Measurements from ENCODE around the gene CEP95.

Gene CEP95

DNA sequence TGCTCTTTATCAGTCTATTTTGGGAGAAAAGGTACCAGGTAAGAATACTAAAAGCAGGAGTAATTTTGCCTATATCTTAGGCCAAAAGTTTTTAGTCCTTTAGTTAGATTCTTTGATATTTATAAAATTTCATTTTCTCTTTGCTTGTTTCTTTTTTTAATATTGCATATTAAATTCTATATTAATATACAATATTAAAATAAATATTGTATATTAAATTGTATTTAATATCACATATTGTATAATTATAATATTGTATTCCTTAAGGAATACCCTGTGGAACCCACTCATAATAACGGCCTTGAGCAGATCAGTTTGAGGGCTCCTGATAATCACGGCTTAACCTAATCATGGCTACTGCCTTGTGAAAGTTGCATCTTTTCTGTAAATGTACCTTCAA is 1.9 kb downstream of the CEP95 start:
- no peak overlapping the region for H3K9ac ChIP-seq
- H3K79me2 ChIP-seq, result peaks cover 55% of the 10 kb centered on the region
- TF ChIP-seq, protein P1, sequence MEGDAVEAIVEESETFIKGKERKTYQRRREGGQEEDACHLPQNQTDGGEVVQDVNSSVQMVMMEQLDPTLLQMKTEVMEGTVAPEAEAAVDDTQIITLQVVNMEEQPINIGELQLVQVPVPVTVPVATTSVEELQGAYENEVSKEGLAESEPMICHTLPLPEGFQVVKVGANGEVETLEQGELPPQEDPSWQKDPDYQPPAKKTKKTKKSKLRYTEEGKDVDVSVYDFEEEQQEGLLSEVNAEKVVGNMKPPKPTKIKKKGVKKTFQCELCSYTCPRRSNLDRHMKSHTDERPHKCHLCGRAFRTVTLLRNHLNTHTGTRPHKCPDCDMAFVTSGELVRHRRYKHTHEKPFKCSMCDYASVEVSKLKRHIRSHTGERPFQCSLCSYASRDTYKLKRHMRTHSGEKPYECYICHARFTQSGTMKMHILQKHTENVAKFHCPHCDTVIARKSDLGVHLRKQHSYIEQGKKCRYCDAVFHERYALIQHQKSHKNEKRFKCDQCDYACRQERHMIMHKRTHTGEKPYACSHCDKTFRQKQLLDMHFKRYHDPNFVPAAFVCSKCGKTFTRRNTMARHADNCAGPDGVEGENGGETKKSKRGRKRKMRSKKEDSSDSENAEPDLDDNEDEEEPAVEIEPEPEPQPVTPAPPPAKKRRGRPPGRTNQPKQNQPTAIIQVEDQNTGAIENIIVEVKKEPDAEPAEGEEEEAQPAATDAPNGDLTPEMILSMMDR (IDR thresholded peaks at IDR 0.05), result no peak
- no peak overlapping the region for H2AFZ ChIP-seq
- H3K4me2 ChIP-seq (ENCODE audit: low read length), result no peak overlapping the region
- no peaks in the 10 kb centered on the region for H3K27me3 ChIP-seq (ENCODE audit: control insufficient read depth, insufficient read depth, low read length)
- peak overlapping the region; percentile 100 for H3K4me3 ChIP-seq (ENCODE audit: low read depth, low read length)
- H3K9me3 ChIP-seq (ENCODE audit: control insufficient read depth, low read length), result no peaks in the 10 kb centered on the region
- peaks cover 11% of the 10 kb centered on the region for H3K4me1 ChIP-seq
- H3K27ac ChIP-seq, result no peak overlapping the region
- H3K36me3 ChIP-seq (ENCODE audit: control insufficient read depth, insufficient read depth, low read length), result no peaks in the 10 kb centered on the region

DNA sequence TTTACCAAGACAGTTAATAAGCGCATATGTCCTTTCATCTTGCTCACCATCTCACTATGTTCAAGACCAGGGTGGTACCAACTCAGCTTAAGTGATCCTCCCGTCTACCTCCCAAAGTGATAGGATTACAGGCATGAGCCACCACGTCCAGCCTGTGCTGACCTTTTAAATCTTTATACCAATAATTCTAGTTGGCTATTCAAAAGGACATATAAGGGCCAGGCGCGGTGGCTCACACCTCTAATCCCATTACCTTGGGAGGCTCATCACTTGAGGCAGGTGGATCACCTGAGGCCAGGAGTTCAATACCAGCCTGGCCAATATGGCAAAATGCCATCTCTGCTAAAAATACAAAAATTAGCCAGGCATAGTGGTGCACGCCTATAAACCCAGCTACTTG is 2.4 kb downstream of the CEP95 start:
- Histone ChIP-seq H3K9ac (no peak overlapping the region), H3K79me2 (peaks cover 51% of the 10 kb centered on the region), H3K9me3 (ENCODE audit: control insufficient read depth, low read length) (no peaks in the 10 kb centered on the region), H3K36me3 (ENCODE audit: control insufficient read depth, insufficient read depth, low read length) (no peaks in the 10 kb centered on the region), H3K4me1 (peaks cover 6% of the 10 kb centered on the region), H3K4me2 (ENCODE audit: low read length) (no peak overlapping the region), H3K27ac (no peak overlapping the region), H3K27me3 (ENCODE audit: control insufficient read depth, insufficient read depth, low read length) (no peaks in the 10 kb centered on the region), H3K4me3 (ENCODE audit: low read depth, low read length) (no peak overlapping the region), H2AFZ (no peak overlapping the region)
- TF ChIP-seq, protein P1 (IDR thresholded peaks at IDR 0.05), result no peak

DNA sequence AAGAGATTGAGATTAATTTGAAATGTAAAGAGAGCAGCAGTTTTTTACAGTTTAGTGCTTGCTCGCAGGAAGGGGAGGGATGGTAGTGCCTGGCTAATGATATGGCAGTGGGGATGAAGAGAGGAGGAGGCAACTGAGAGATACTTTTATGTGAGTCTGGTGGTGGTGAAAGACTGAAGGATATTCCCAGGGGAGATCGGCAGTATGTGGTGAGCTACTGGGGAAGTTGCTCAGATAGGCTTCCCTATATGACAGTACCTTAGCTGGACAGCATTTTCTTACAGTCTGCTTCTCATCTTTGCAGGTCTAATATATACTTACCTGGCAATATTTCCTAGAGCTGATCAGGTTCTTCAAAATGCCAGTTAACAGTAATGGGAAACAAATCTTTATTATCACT is 8.6 kb downstream of the CEP95 start:
- Histone ChIP-seq H3K36me3 (ENCODE audit: control insufficient read depth, insufficient read depth, low read length) (no peaks in the 10 kb centered on the region), H3K27ac (no peak overlapping the region), H3K9me3 (ENCODE audit: control insufficient read depth, low read length) (no peaks in the 10 kb centered on the region), H3K4me1 (no peaks in the 10 kb centered on the region), H3K4me2 (ENCODE audit: low read length) (no peak overlapping the region), H3K27me3 (ENCODE audit: control insufficient read depth, insufficient read depth, low read length) (no peaks in the 10 kb centered on the region), H3K4me3 (ENCODE audit: low read depth, low read length) (no peak overlapping the region), H2AFZ (no peak overlapping the region), H3K79me2 (peaks cover 27% of the 10 kb centered on the region), H3K9ac (no peak overlapping the region)
- TF ChIP-seq, protein P1 (IDR thresholded peaks at IDR 0.05), result no peak

DNA sequence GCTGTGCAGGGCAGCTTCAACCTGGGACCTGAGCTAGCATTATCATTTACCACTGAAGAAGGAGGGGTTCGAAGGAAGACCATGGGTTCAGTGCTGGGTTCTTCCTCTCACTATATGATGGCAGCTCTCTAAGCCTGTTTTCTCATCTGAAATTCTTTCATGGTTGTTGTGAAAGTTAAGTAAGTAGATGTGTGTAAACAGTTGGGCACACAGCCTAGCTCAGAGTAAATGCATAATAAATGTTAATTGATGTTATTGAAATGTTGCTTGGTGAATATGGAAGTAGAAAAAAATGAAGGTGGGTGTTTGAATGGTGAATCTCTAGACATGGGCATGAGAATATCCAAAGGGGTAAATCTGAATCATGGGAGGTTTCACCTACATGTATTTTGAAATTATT is 9.1 kb downstream of the CEP95 start:
- H3K27me3 ChIP-seq (ENCODE audit: control insufficient read depth, insufficient read depth, low read length), result no peaks in the 10 kb centered on the region
- no peaks in the 10 kb centered on the region for H3K36me3 ChIP-seq (ENCODE audit: control insufficient read depth, insufficient read depth, low read length)

DNA sequence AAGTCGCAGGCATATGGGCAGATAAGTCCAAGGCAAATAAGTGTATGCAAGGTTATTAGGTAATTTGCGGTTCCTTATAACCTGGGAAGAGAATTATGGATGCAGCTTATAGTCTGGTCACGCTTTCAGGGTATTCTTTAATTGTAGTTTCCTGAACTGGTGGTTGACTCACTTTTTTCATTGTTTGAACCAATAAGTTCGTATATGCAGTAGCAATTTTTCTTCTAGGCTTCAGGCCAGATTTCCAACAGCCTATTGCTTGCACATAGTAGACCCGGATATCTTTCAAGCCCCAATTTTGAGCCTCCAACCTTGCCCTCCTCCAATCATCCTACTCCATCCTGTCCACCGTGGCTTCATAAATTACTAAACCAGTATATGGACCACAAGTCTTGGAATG is 12.8 kb downstream of the CEP95 start:
- Histone ChIP-seq H3K36me3 (ENCODE audit: control insufficient read depth, insufficient read depth, low read length) (no peaks in the 10 kb centered on the region), H3K27me3 (ENCODE audit: control insufficient read depth, insufficient read depth, low read length) (no peaks in the 10 kb centered on the region)
- TF ChIP-seq, protein P1 (IDR thresholded peaks at IDR 0.05), result no peak

More for the DNA sequence above, 9.1 kb downstream of the CEP95 start:
- TF ChIP-seq, protein P1 (IDR thresholded peaks at IDR 0.05), result no peak
- H3K4me3 ChIP-seq (ENCODE audit: low read depth, low read length), result no peak overlapping the region
- peaks cover 25% of the 10 kb centered on the region for H3K79me2 ChIP-seq
- no peaks in the 10 kb centered on the region for H3K4me1 ChIP-seq
- H3K4me2 ChIP-seq (ENCODE audit: low read length), result no peak overlapping the region
- no peak overlapping the region for H3K9ac ChIP-seq
- no peak overlapping the region for H3K27ac ChIP-seq
- H3K9me3 ChIP-seq (ENCODE audit: control insufficient read depth, low read length), result no peaks in the 10 kb centered on the region
- H2AFZ ChIP-seq, result no peak overlapping the region

More for the DNA sequence above, 12.8 kb downstream of the CEP95 start:
- Histone ChIP-seq H3K4me1 (no peaks in the 10 kb centered on the region), H3K9me3 (ENCODE audit: control insufficient read depth, low read length) (no peaks in the 10 kb centered on the region), H3K4me3 (ENCODE audit: low read depth, low read length) (no peak overlapping the region), H3K27ac (no peak overlapping the region), H3K4me2 (ENCODE audit: low read length) (no peak overlapping the region), H3K79me2 (peaks cover 21% of the 10 kb centered on the region), H2AFZ (no peak overlapping the region), H3K9ac (no peak overlapping the region)

Measured in parathyroid adenoma (tissue), 2 donors.